IMR-90 (cell line): ENCODE measurements around the gene AKT3. TPM values are rescaled to one million over a fixed set of nuclear protein-coding genes. Genes with fewer than 3 reads are reported as not detected.
A peak's percentile ranks its signal among the peaks of the same experiment; 100 is the strongest.

ENCODE experiments used
- ATAC-seq: fragments of 200-7000 bp; cut with Tn5 transposase; 2 replicates; pipeline ENCODE4 v1.9.1; 2020; ENCODE audit warnings: low read depth, mild to moderate bottlenecking, moderate library complexity
- BruUV-seq: library from RNA; stranded (reverse); fragments of 400-500 nt; replicated peaks from 2 replicates; lab custom pipeline; 2021; lab: Mats Ljungman, UMichigan
- CTCF ChIA-PET: fragments of 300-600 bp; formaldehyde crosslinking; extraction: SDS; loops from one replicate; lab custom pipeline; 2021; ENCODE audit warnings: antibody characterized with exemption; lab: Yijun Ruan, JAX
- POLR2A ChIA-PET: fragments of 300-600 bp; sonication (Branson Sonifier 250); formaldehyde crosslinking; loops from one replicate; lab custom pipeline; 2022; ENCODE audit warnings: antibody characterized with exemption; ENCODE audit not compliant: unreplicated experiment; lab: Charles Lee
- DNase-seq: peaks from one replicate; pipeline ENCODE4 v3.0.0; 2013
- H2AFZ ChIP-seq: replicated peaks from 2 replicates; pipeline ENCODE3; 2013; ENCODE audit warnings: low read length, mild to moderate bottlenecking; ENCODE audit not compliant: poor library complexity
- H2AK5ac ChIP-seq: 2 replicates; pipeline ENCODE4 v1.6.1; 2013; ENCODE audit warnings: low read depth, low read length, inconsistent platforms
- H2AK9ac ChIP-seq: replicated peaks from 2 replicates; pipeline ENCODE3; 2013; ENCODE audit warnings: mild to moderate bottlenecking, low read depth, low read length, moderate library complexity; ENCODE audit not compliant: poor library complexity
- H2BK120ac ChIP-seq: 2 replicates; pipeline ENCODE4 v1.6.1; 2013; ENCODE audit warnings: low read depth, low read length, inconsistent platforms
- H2BK15ac ChIP-seq: 3 replicates; pipeline ENCODE4 v1.6.1; 2013; ENCODE audit warnings: low read depth, low read length, inconsistent platforms
- H2BK20ac ChIP-seq: 2 replicates; pipeline ENCODE4 v1.6.1; 2013; ENCODE audit warnings: low read depth, mild to moderate bottlenecking, inconsistent platforms, low read length, moderate library complexity
- H2BK5ac ChIP-seq: 2 replicates; pipeline ENCODE4 v1.6.1; 2013; ENCODE audit warnings: mild to moderate bottlenecking, low read depth, low read length, inconsistent platforms; ENCODE audit not compliant: poor library complexity, severe bottlenecking
- H3K14ac ChIP-seq: replicated peaks from 2 replicates; pipeline ENCODE4 v1.6.1; 2013; ENCODE audit warnings: low read depth, low read length, inconsistent platforms
- H3K18ac ChIP-seq: 2 replicates; pipeline ENCODE4 v1.6.1; 2013; ENCODE audit warnings: low read depth, low read length, control low read depth
- H3K23ac ChIP-seq: 2 replicates; pipeline ENCODE4 v1.6.1; 2013; ENCODE audit warnings: low read depth, low read length, inconsistent platforms
- H3K27ac ChIP-seq: 2 replicates; pipeline ENCODE4 v1.5.1; 2013; ENCODE audit warnings: mild to moderate bottlenecking, control low read depth, low read length; ENCODE audit not compliant: insufficient read depth
- H3K27me3 ChIP-seq: 2 replicates; pipeline ENCODE4 v1.6.1; 2013; ENCODE audit warnings: low read length; ENCODE audit not compliant: control insufficient read depth, insufficient read depth
- H3K36me3 ChIP-seq: 2 replicates; pipeline ENCODE4 v1.6.1; 2013; ENCODE audit warnings: low read length, mixed read lengths; ENCODE audit not compliant: control insufficient read depth, insufficient read depth
- H3K4ac ChIP-seq: 2 replicates; pipeline ENCODE4 v1.6.1; 2013; ENCODE audit warnings: low read depth, low read length, inconsistent platforms
- H3K4me1 ChIP-seq: 2 replicates; pipeline ENCODE4 v1.6.1; 2013; ENCODE audit warnings: low read length, mixed read lengths; ENCODE audit not compliant: control insufficient read depth, insufficient read depth
- H3K4me2 ChIP-seq: 2 replicates; pipeline ENCODE4 v1.6.1; 2013; ENCODE audit warnings: low read depth, mild to moderate bottlenecking, control low read depth, low read length, moderate library complexity
- H3K4me3 ChIP-seq: 2 replicates; pipeline ENCODE4 v1.5.1; 2013; ENCODE audit warnings: low read depth, mild to moderate bottlenecking, control low read depth, low read length, moderate library complexity; ENCODE audit not compliant: insufficient read depth
- H3K56ac ChIP-seq: 2 replicates; pipeline ENCODE4 v1.6.1; 2013; ENCODE audit warnings: low read length, inconsistent platforms; ENCODE audit not compliant: insufficient read depth; ENCODE audit errors: extremely low read depth
- H3K79me1 ChIP-seq, 2 experiments: 2 replicates each; pipeline ENCODE4 v1.6.1; 2013; ENCODE audit warnings: low read length in 2 of 2, inconsistent platforms in 1 of 2, low read depth in 1 of 2
- H3K9ac ChIP-seq: 2 replicates; pipeline ENCODE4 v1.6.1; 2013; ENCODE audit warnings: low read depth, low read length, control low read depth
- H3K9me1 ChIP-seq: 2 replicates; pipeline ENCODE4 v1.6.1; 2013; ENCODE audit warnings: low read length, inconsistent platforms; ENCODE audit not compliant: insufficient read depth
- H3K9me3 ChIP-seq: 2 replicates; pipeline ENCODE4 v1.6.1; 2013; ENCODE audit warnings: low read length; ENCODE audit not compliant: control insufficient read depth, insufficient read depth
- H4K20me1 ChIP-seq: 2 replicates; pipeline ENCODE4 v1.6.1; 2013; ENCODE audit warnings: low read length, inconsistent platforms; ENCODE audit not compliant: insufficient read depth
- H4K5ac ChIP-seq: 2 replicates; pipeline ENCODE4 v1.6.1; 2013; ENCODE audit warnings: mild to moderate bottlenecking, low read depth, low read length, control low read depth
- H4K8ac ChIP-seq, 2 experiments: 2 replicates each; pipeline ENCODE4 v1.6.1; 2013; ENCODE audit warnings: low read depth in 2 of 2, low read length in 2 of 2, control low read depth in 1 of 2, inconsistent platforms in 1 of 2
- H4K91ac ChIP-seq: 2 replicates; pipeline ENCODE4 v1.6.1; 2013; ENCODE audit warnings: low read depth, low read length, inconsistent platforms; ENCODE audit not compliant: insufficient read depth
- CEBPB ChIP-seq: IDR thresholded peaks from 2 replicates; pipeline ENCODE4 v1.6.1; 2012; ENCODE audit warnings: low read depth, low read length, improper control_type of control experiment
- RFX5 ChIP-seq: IDR thresholded peaks from 2 replicates; pipeline ENCODE4 v1.8.0; 2012; ENCODE audit warnings: low read depth, mild to moderate bottlenecking, low read length, moderate library complexity
- WGBS, 2 experiments: methylation state at CpG; one replicate each; pipeline versions ENCODE4 v1.1.5 to v1.1.7; 2013; ENCODE audit warnings: missing lambda C conversion rate in 2 of 2; ENCODE audit not compliant: insufficient read length in 1 of 2; ENCODE audit errors: extremely low coverage in 2 of 2; 5-methylcytosine and 5-hydroxymethylcytosine counted together
- dilution Hi-C: fragments of 300-500 bp; cut with HindIII; formaldehyde crosslinking; loops from one replicate; pipeline ENCODE4 v1.14.3; 2018; ENCODE audit warnings: low sequenced_read_pairs; ENCODE audit not compliant: unreplicated experiment
- in situ Hi-C: fragments of 300-500 bp; cut with MboI; formaldehyde crosslinking; loops from 3 replicates; pipeline ENCODE4 v1.14.3; 2019; ENCODE audit warnings: low sequenced_read_pairs, inconsistent platforms, mixed read lengths
- intact Hi-C: fragments of 100-400 bp; cut with micrococcal nuclease; formaldehyde crosslinking; loops from 2 replicates; pipeline ENCODE4 v1.10.0; 2022
- polyA plus RNA-seq, 3 experiments: library from polyadenylated mRNA; depleted of rRNA; stranded (reverse); fragments of >200 nt; gene quantifications; 2 replicates each; pipeline ENCODE4 v1.2.3, GENCODE V29; 2012; ENCODE audit warnings: low replicate concordance in 1 of 3
- total RNA-seq: library from RNA; depleted of rRNA; stranded (reverse); fragments of >200 nt; gene quantifications from 2 replicates; pipeline ENCODE4 v1.2.3, GENCODE V29; 2012

AKT3 gene
- total and polyA plus RNA-seq, 2 of the 4 experiments (the other 2 are of a cell fraction), result 15.2 to 19.4 TPM

- in situ Hi-C loops, result no loop called here
- Histone ChIP-seq H2AK5ac (no peak overlapping the region), H2BK5ac (no peak overlapping the region), H2AK9ac (no peak overlapping the region), H3K79me1 (peaks cover 6 to 8% of the 10 kb centered on the region in 2 experiments; a peak in 3 of 4 replicates), H4K5ac (no peak overlapping the region), H3K23ac (no peak overlapping the region), H2BK15ac (no peak overlapping the region), H4K8ac (no peak overlapping the region), H2BK120ac (no peak overlapping the region), H3K14ac (no peak overlapping the region), H3K56ac (no peak overlapping the region), H2BK20ac (no peak overlapping the region), H3K9ac (no peak overlapping the region), H3K4me3 (no peak overlapping the region), H3K18ac (no peak overlapping the region), H3K9me3 (no peaks in the 10 kb centered on the region), H3K4me2 (no peak overlapping the region), H3K36me3 (peaks cover 4% of the 10 kb centered on the region; the same call in 1 of the 2 replicates), H3K4ac (no peak overlapping the region), H3K9me1 (peaks cover 3% of the 10 kb centered on the region; the same call in 1 of the 2 replicates), H4K20me1 (peaks cover 3% of the 10 kb centered on the region; the same call in 1 of the 2 replicates), H3K27me3 (no peaks in the 10 kb centered on the region), H2AFZ (no peak overlapping the region), H3K27ac (no peak overlapping the region), H4K91ac (no peak overlapping the region), H3K4me1 (peaks cover 3% of the 10 kb centered on the region)
- CTCF ChIA-PET, result interaction anchor here (0.7 kb wide), 1 partner anchor 11 kb away, joined by 3 read pairs; no protein-coding TSS in a partner anchor
- POLR2A ChIA-PET, result no interaction called here
- no TSS peak for BruUV-seq
- no peak for ATAC-seq
- intact Hi-C loops, result no loop called here
- no CpG with 5 or more reads among the region's 4 CpGs for WGBS, 2 experiments
- no peak for DNase-seq
- dilution Hi-C loops, result no loop called here
- TF ChIP-seq RFX5 (no peak), CEBPB (peak; percentile 77)
Observed at GRCh38 chr1:243529512-243529911, 320.5 kb downstream of the AKT3 start.
